ENCODE data around the gene KMT2C. TPM values are rescaled to one million over a fixed set of nuclear protein-coding genes. Genes with fewer than 3 reads are reported as not detected.

The KMT2C gene
- total and polyA plus RNA-seq, 2 of the 8 experiments (the other 6 are each of a cell fraction or from before 2014, with no cell fraction given): 9.1 to 40.8 TPM

DNA sequence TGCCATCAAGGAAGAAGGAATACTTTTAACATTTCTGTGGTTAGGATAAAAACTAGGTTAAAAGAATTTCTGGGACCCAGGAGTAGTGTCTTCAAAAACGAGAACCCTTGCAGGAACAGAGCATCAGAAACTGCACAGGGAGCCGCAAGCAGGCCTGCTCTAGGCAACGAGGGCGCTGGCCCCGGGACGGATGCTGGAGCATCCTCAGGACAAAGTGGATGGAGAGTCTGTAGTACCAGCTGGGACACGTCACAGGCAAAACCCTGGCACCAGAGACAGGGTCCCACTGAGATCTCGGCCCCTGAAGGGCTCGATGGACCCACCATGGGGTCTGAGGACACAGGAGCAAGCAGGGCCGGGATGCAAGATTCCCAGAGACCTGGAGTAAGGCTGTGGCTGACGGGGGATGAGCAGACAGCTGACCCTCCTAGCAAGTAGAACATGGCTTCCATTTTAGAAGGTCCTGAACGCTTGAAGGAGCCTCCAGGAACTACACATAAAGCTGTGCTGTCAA, 303.8 kb downstream of the KMT2C start:
- Histone ChIP-seq H3K79me1 (ENCODE audit: low read depth, low read length) (no peaks in the 10 kb centered on the region; the same call in 1 of the 2 replicates), H2BK5ac (ENCODE audit: low read depth, low read length) (no peak overlapping the region), H3K23me2 (ENCODE audit: low read depth, low read length) (no peaks in the 10 kb centered on the region), H3K79me2 (ENCODE audit: control insufficient read depth in 1 of 2, insufficient read depth in 2 of 2, low read length in 2 of 2) (no peaks in the 10 kb centered on the region), H4K91ac (replicated peaks; ENCODE audit: insufficient read length, low read length) (no peak overlapping the region), H3K4ac (replicated peaks; ENCODE audit: insufficient read length, low read depth, low read length) (no peak overlapping the region), H3K23ac (ENCODE audit: insufficient read length) (no peak overlapping the region), H4K5ac (ENCODE audit: insufficient read length, low read depth, low read length) (no peak overlapping the region), H2BK12ac (ENCODE audit: low read depth, low read length) (no peak overlapping the region), H3K18ac (ENCODE audit: extremely low read depth, low read length) (no peak overlapping the region), H2BK120ac (replicated peaks; ENCODE audit: low read depth, low read length) (no peak overlapping the region), H3K4me2 (ENCODE audit: insufficient read depth in 1 of 2, low read depth in 2 of 2, low read length in 2 of 2) (no peak overlapping the region), H4K8ac (ENCODE audit: extremely low read depth, insufficient read depth, low read length) (no peak overlapping the region; the same call in 1 of the 2 replicates), H4K20me1 (replicated peaks in 1 of 2; ENCODE audit: control insufficient read depth in 1 of 2, insufficient read depth in 2 of 2, low read length in 2 of 2) (peaks cover 2 to 6% of the 10 kb centered on the region in 2 experiments), H3K9ac (replicated peaks in 1 of 4; ENCODE audit: extremely low read depth in 1 of 4, low read depth in 3 of 4, low read length in 3 of 4) (no peak overlapping the region), H3K56ac (replicated peaks; ENCODE audit: insufficient read length, low read depth, low read length) (no peak overlapping the region), H3K36me3 (ENCODE audit: control insufficient read depth in 2 of 4, insufficient read depth in 4 of 4, low read length in 3 of 4) (peaks cover 0 to 17% (median 6%) of the 10 kb centered on the region in 4 experiments; a peak in 4 of 8 replicates), H3K4me1 (replicated peaks in 1 of 4; ENCODE audit: control insufficient read depth in 3 of 4, insufficient read depth in 4 of 4, low read length in 3 of 4) (no peaks in the 10 kb centered on the region), H2AK5ac (ENCODE audit: low read depth, low read length) (no peak overlapping the region), H2BK20ac (ENCODE audit: low read length) (no peak overlapping the region), H3K4me3 (ENCODE audit: extremely low read depth in 1 of 4, insufficient read depth in 2 of 4, low read depth in 3 of 4, low read length in 4 of 4) (no peak overlapping the region), H3K27me3 (replicated peaks in 1 of 4; ENCODE audit: control insufficient read depth in 3 of 4, extremely low read depth in 1 of 4, insufficient read depth in 3 of 4, low read length in 3 of 4) (no peaks in the 10 kb centered on the region), H3K27ac (ENCODE audit: low read depth, low read length) (no peak overlapping the region), H3K14ac (ENCODE audit: insufficient read length) (no peak overlapping the region), H2BK15ac (ENCODE audit: low read length) (no peak overlapping the region), H2AFZ (ENCODE audit: low read length) (no peak overlapping the region), H3K9me3 (ENCODE audit: insufficient read depth in 2 of 2, low read depth in 1 of 2, low read length in 1 of 2) (peaks cover 0 to 19% of the 10 kb centered on the region in 2 experiments; a peak in 2 of 4 replicates)
- no peak for DNase-seq (ENCODE audit: low read depth in 1 of 2, low spot score in 2 of 2)
- 91% methylated on average over 12 of the region's 12 CpGs; no CpG with 5 or more reads in 1 of the 2 experiments for WGBS, 2 experiments (ENCODE audit: extremely low coverage in 1 of 2, insufficient coverage in 1 of 2, insufficient read length in 1 of 2, insufficient replicate concordance in 2 of 2, low coverage in 1 of 2, low lambda C conversion rate in 2 of 2, missing lambda C conversion rate in 1 of 2)
- FAIRE-seq: no peak
- ChIA-PET CTCF (ENCODE audit: partially characterized antibody) (interaction anchor here (0.6 to 1.1 kb wide), 3 partner anchors 57 to 181 kb away, joined by 3 read pairs; no protein-coding TSS in a partner anchor), POLR2A (ENCODE audit: partially characterized antibody) (no interaction called here)
- TF ChIP-seq POLR2AphosphoS5 (IDR thresholded peaks at IDR 0.05; ENCODE audit: low read depth, low read length) (0 out of 2 replicates have a peak, but pooled peaks have one; percentile 29), ZNF274 (IDR thresholded peaks at IDR 0.05; ENCODE audit: borderline replicate concordance, extremely low read depth, low read length) (no peak)

Data from H1 (cell line).